Upper lobe of left lung (tissue), 6 donors: ENCODE measurements around the gene ITGA8. TPM values are rescaled to one million over a fixed set of nuclear protein-coding genes. Genes with fewer than 3 reads are reported as not detected.

Source experiments
- ATAC-seq, 2 donors: fragments of 200-7000 bp; cut with Tn5 transposase; one replicate each; pipeline ENCODE4 v1.9.1; 2022; ENCODE audit warnings: mild to moderate bottlenecking in 2 of 2, moderate library complexity in 2 of 2; ENCODE audit not compliant: low FRiP score in 2 of 2
- DNase-seq, 2 donors: peaks; one replicate each; pipeline ENCODE4 v3.0.0-alpha.2; 2019 to 2020
- H3K27ac ChIP-seq, 4 donors: fragments of 200-600 bp; sonication (generic); one replicate each; pipeline ENCODE4 v1.5.1; 2016 to 2019
- H3K27me3 ChIP-seq, 4 donors: fragments of 200-600 bp; sonication (generic); one replicate each; pipeline ENCODE4 v1.5.1; 2017 to 2019
- H3K36me3 ChIP-seq, 4 donors: fragments of 200-600 bp; sonication (generic); one replicate each; pipeline ENCODE4 v1.5.1; 2016 to 2019
- H3K4me1 ChIP-seq, 4 donors: fragments of 200-600 bp; sonication (generic); one replicate each; pipeline ENCODE4 v1.5.1; 2018 to 2019
- H3K4me3 ChIP-seq, 4 donors: fragments of 200-600 bp; sonication (generic); one replicate each; pipeline ENCODE4 v1.5.1; 2017 to 2019; ENCODE audit warnings: mild to moderate bottlenecking in 2 of 4, moderate library complexity in 1 of 4
- H3K9me3 ChIP-seq, 4 donors: fragments of 200-600 bp; sonication (generic); one replicate each; pipeline ENCODE4 v1.5.1; 2018 to 2019
- CTCF ChIP-seq, 6 experiments: fragments of 450-650 bp in 4 of 6; fragments of 200-600 bp in 2 of 6; sonication (generic) in 2 of 6; IDR thresholded peaks; one replicate each; pipeline ENCODE4 v1.5.1; 2016 to 2019; ENCODE audit warnings: antibody characterized with exemption in 6 of 6
- EP300 ChIP-seq, 4 donors: sonication (generic); formaldehyde crosslinking; IDR thresholded peaks; one replicate each; pipeline ENCODE4 v1.5.1; 2017; ENCODE audit warnings: antibody characterized with exemption in 4 of 4, control low read depth in 2 of 4
- POLR2A ChIP-seq, 4 donors: fragments of 450-650 bp; IDR thresholded peaks; one replicate each; pipeline ENCODE4 v1.5.1; 2016 to 2017; ENCODE audit warnings: antibody characterized with exemption in 4 of 4, mild to moderate bottlenecking in 2 of 4
- POLR2AphosphoS5 ChIP-seq, 2 donors: sonication (generic); formaldehyde crosslinking; IDR thresholded peaks; one replicate each; pipeline ENCODE4 v1.5.1; 2017; ENCODE audit warnings: antibody characterized with exemption in 2 of 2
- WGBS, 2 donors: methylation state at CpG; one replicate each; pipeline ENCODE4 v1.1.5; 2017 to 2018; 5-methylcytosine and 5-hydroxymethylcytosine counted together
- total RNA-seq, 6 donors: library from RNA; depleted of rRNA in 4 of 6; stranded (reverse); fragments of >200 nt in 4 of 6; gene quantifications; one replicate each; pipeline versions ENCODE4 v1.1.0 to v1.2.1, GENCODE V29; 2016 to 2021
- donor health status: DM: no; HTN: no; CAD: no; lungs with moderate emphysema.
- donor health status: DM: no; HTN: yes; CAD: no; lungs with severe emphysema.

The ITGA8 gene
- total RNA-seq, 6 donors from 2014 or later = 18.2 to 40.3 (median 26.4) TPM

DNA sequence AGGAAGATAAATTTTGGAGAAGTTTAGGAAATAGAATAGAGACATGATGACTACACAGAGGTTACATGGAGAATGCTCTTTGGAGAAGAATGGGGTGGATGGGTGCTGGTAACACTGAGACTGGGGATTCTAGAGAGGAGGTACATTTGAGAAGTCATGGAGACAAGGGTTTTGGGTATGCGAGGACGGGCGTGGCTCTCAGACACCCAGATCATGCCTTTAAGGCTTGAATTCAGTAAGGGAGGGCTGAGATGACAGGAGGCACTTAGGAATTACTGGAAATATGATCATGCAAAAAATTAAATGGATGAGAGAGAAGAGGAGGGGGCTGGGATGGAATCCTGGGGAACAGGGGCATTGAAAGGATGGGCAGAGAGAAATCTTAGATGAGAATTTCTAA lies 168.8 kb downstream of the ITGA8 start:
- 91 to 92% methylated on average over 3 of the region's 3 CpGs for WGBS, 2 donors
- no peaks in the 10 kb centered on the region for H3K9me3 ChIP-seq
- no peaks in the 10 kb centered on the region for H3K4me1 ChIP-seq
- H3K27ac ChIP-seq = no peak overlapping the region
- no peak overlapping the region for H3K4me3 ChIP-seq
- H3K27me3 ChIP-seq = no peaks in the 10 kb centered on the region
- ATAC-seq (no peak), DNase-seq (no peak)
- TF ChIP-seq CTCF (IDR thresholded peaks at IDR 0.05) (no peak), EP300 (IDR thresholded peaks at IDR 0.05) (no peak), POLR2AphosphoS5 (IDR thresholded peaks at IDR 0.05) (no peak), POLR2A (IDR thresholded peaks at IDR 0.05) (no peak)
- H3K36me3 ChIP-seq = no peaks in the 10 kb centered on the region

DNA sequence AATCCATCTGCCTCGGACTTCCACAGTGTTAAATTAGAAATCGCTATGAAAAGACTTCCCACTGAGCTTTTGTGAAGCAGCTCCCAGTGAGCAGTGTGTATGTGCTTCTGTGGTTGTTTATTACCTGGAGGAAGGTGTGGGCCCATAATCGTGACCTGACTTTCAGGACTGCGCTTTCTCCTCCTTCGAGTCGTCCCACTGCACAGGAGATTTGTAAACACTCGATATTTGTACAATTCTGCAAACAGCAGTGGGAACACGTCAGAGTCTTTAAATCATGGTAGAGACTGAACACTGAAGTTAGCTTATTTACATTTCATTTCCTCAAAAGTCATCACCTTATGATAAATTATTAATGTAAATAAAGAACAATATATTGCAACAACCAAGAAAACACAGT lies 171.4 kb downstream of the ITGA8 start:
- no peak for ATAC-seq
- Histone ChIP-seq H3K4me1 (no peaks in the 10 kb centered on the region), H3K27ac (no peak overlapping the region), H3K27me3 (no peaks in the 10 kb centered on the region), H3K36me3 (no peaks in the 10 kb centered on the region), H3K9me3 (no peaks in the 10 kb centered on the region), H3K4me3 (no peak overlapping the region)
- 67 to 77% methylated on average over 7 to 8 of the region's 8 CpGs for WGBS, 2 donors
- TF ChIP-seq POLR2AphosphoS5 (IDR thresholded peaks at IDR 0.05) (no peak), CTCF (IDR thresholded peaks at IDR 0.05) (no peak), EP300 (IDR thresholded peaks at IDR 0.05) (no peak), POLR2A (IDR thresholded peaks at IDR 0.05) (no peak)
- DNase-seq = no peak

DNA sequence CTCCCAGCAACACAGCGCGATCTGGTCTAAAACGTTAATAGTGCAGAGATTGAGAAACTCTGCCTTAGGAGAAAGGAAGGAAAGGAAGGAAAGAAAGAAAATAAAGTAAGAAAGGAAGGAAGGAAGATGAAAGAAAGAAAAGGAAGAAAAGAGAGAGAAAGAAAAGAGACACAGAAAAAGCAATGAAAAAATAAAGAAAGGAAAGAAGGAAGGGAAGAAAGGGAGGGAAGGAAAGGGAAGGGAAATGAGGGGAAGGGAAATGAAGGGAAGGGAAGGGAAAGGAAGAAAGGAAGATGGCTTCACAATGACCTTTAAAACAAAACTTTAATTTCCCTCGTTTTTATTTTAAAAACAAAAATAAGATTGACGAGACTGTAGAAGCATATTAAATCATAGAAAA lies 173.1 kb downstream of the ITGA8 start:
- ATAC-seq = no peak
- no peaks in the 10 kb centered on the region for H3K9me3 ChIP-seq
- H3K4me1 ChIP-seq = no peaks in the 10 kb centered on the region
- H3K27me3 ChIP-seq = no peaks in the 10 kb centered on the region
- H3K27ac ChIP-seq = no peak overlapping the region
- WGBS, 2 donors = 85 to 92% methylated on average over 5 of the region's 5 CpGs
- TF ChIP-seq EP300 (IDR thresholded peaks at IDR 0.05) (no peak), CTCF (IDR thresholded peaks at IDR 0.05) (no peak)
- H3K36me3 ChIP-seq = no peaks in the 10 kb centered on the region
- H3K4me3 ChIP-seq = no peak overlapping the region
- DNase-seq = no peak

GRCh38 chr10:15545884-15546283 lies 173.8 kb downstream of the ITGA8 start:
- no peak overlapping the region for H3K4me3 ChIP-seq
- ATAC-seq = peak in 1 of 2 donors; percentile 51
- no peaks in the 10 kb centered on the region for H3K9me3 ChIP-seq
- no peaks in the 10 kb centered on the region for H3K27me3 ChIP-seq
- no peaks in the 10 kb centered on the region for H3K36me3 ChIP-seq
- H3K27ac ChIP-seq = no peak overlapping the region
- DNase-seq = no peak
- TF ChIP-seq POLR2A (IDR thresholded peaks at IDR 0.05) (no peak), EP300 (IDR thresholded peaks at IDR 0.05) (no peak), POLR2AphosphoS5 (IDR thresholded peaks at IDR 0.05) (no peak), CTCF (IDR thresholded peaks at IDR 0.05) (no peak)
- WGBS, 2 donors = 92 to 97% methylated on average over 4 of the region's 4 CpGs
- H3K4me1 ChIP-seq = no peaks in the 10 kb centered on the region

- H3K4me3 ChIP-seq = no peak overlapping the region
- no peaks in the 10 kb centered on the region for H3K4me1 ChIP-seq
- TF ChIP-seq POLR2AphosphoS5 (IDR thresholded peaks at IDR 0.05) (no peak), CTCF (IDR thresholded peaks at IDR 0.05) (no peak), EP300 (IDR thresholded peaks at IDR 0.05) (no peak), POLR2A (IDR thresholded peaks at IDR 0.05) (no peak)
- 92 to 98% methylated on average over 2 of the region's 2 CpGs for WGBS, 2 donors
- no peak for ATAC-seq
- H3K27me3 ChIP-seq = no peaks in the 10 kb centered on the region
- no peaks in the 10 kb centered on the region for H3K36me3 ChIP-seq
- no peak for DNase-seq
- no peak overlapping the region for H3K27ac ChIP-seq
- no peaks in the 10 kb centered on the region for H3K9me3 ChIP-seq
Measured at GRCh38 chr10:15545266-15545665, 174.5 kb downstream of the ITGA8 start.
